LNCAP (cell line): ENCODE measurements around the gene PSMA3.

Experiments used
- TF ChIP-seq, protein P1 (sequence below): fragments of 450-650 bp; IDR thresholded peaks from 2 replicates; pipeline ENCODE4 v1.5.1; 2017; ENCODE audit warnings: mild to moderate bottlenecking

Gene PSMA3

DNA sequence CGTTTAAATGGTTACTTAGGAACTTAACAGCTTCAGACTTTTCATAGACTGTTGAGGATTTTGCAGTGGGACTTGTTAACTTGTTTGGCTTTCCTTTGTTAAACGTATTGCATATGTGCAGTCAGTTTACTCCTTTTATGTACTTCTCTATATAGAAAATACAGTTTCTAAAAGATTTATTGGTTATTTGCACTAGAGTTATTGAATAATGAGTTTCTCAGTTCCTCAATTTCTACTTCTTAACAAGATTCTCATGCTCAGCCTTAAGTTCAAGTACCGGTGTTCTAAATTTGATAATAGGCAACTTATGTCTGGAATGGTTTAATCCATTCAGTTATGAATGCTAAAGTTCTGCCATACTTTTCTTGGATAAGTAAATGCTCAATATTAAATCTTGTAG is 919 bp downstream of the PSMA3 start:
- TF ChIP-seq, protein P1, sequence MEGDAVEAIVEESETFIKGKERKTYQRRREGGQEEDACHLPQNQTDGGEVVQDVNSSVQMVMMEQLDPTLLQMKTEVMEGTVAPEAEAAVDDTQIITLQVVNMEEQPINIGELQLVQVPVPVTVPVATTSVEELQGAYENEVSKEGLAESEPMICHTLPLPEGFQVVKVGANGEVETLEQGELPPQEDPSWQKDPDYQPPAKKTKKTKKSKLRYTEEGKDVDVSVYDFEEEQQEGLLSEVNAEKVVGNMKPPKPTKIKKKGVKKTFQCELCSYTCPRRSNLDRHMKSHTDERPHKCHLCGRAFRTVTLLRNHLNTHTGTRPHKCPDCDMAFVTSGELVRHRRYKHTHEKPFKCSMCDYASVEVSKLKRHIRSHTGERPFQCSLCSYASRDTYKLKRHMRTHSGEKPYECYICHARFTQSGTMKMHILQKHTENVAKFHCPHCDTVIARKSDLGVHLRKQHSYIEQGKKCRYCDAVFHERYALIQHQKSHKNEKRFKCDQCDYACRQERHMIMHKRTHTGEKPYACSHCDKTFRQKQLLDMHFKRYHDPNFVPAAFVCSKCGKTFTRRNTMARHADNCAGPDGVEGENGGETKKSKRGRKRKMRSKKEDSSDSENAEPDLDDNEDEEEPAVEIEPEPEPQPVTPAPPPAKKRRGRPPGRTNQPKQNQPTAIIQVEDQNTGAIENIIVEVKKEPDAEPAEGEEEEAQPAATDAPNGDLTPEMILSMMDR: no peak

GRCh38 chr14:58249611-58250010 is 5.0 kb downstream of the PSMA3 start:
- TF ChIP-seq, protein P1: no peak

DNA sequence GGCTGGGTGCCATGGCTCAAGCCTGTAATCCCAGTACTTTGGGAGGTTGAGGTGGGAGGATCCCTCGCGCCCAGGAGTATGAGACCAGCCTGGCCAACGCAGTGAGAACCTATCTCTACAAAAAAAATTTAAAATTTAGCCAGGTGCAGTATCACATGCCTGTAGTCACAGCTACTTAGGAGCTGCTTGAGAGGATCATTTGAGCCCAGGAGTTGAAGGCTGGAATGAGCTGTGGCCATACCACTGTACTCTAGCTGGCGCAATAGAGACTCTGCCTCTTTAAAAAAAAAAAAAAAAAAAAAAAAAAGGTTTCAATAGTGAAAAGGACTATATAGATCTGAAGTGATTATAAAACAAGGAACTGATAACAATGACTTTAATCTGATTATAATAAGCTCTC is 13.5 kb downstream of the PSMA3 start:
- TF ChIP-seq, protein P1: no peak

DNA sequence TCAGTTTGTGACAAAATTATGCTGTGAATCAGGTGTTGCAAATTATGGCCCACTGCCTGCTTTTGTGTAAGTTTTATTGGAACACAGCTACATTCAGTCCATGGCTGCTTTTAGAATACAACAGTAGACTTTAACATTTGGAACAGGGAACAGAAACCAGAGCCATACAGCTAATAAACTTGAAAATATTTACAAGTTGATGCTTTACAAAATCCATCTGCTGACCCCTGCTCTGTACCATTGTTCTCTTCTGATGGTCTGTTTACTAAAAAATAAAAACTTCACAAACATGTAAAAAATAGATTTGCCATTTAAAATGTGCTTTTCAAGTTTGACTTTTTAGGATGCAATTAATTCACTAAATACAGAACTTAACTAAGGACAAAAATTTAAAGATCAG is 20.8 kb downstream of the PSMA3 start:
- TF ChIP-seq, protein P1: no peak

- TF ChIP-seq, protein P1: no peak
Measured at GRCh38 chr14:58270628-58271027, 26.0 kb downstream of the PSMA3 start.

- TF ChIP-seq, protein P1: no peak; the same call in 1 of the 2 replicates
Measured at GRCh38 chr14:58272588-58273372, 28.1 kb downstream of the PSMA3 start.

DNA sequence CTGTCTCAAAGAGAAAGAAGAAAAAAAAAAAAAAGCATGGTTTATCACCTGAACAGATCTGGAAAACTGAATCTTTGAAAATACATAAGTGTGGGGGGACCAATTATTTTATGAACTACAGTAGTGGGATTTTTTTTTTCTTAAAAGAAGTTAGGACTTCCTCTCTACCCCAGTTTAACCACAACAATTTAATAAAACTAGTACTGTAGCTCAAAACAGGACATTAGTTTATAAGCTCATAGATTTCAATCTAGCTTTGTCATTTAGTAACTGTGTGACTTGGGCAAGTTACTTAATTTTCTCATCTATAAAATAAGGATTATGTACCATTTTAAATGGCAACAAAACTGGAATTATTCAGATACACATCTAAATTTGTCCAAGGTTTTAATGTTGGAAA is 30.2 kb downstream of the PSMA3 start:
- TF ChIP-seq, protein P1: no peak
